ENCODE measurements around the gene NPHP4.

GRCh38 chr1:6033124-6033523 lies 40.9 kb upstream of the NPHP4 start:
- TF ChIP-seq POLR2A (IDR thresholded peaks at IDR 0.05), result no peak
- no peak for TF ChIP-seq POLR2AphosphoS5 (IDR thresholded peaks at IDR 0.05; ENCODE audit: insufficient read depth in 1 of 2, low read depth in 1 of 2)
